HG03097 (cell line): ENCODE data around the gene GRIK4.

ENCODE experiments used
- ATAC-seq: cut with Tn5 transposase; IDR thresholded peaks from one replicate; pipeline ENCODE4 v1.9.1; 2021; ENCODE audit not compliant: unreplicated experiment, low FRiP score

Gene GRIK4

GRCh38 chr11:120958185-120958584 is 446.6 kb downstream of the GRIK4 start:
- no peak for ATAC-seq

GRCh38 chr11:120959189-120959588 is 447.6 kb downstream of the GRIK4 start:
- no peak for ATAC-seq

- no peak for ATAC-seq
Observed at GRCh38 chr11:120964857-120965256, 453.3 kb downstream of the GRIK4 start.

GRCh38 chr11:120966840-120967239 is 455.3 kb downstream of the GRIK4 start:
- no peak for ATAC-seq

- no peak for ATAC-seq
Observed at GRCh38 chr11:120969993-120970392, 458.4 kb downstream of the GRIK4 start.

- ATAC-seq = no peak
Observed at GRCh38 chr11:120971825-120972224, 460.3 kb downstream of the GRIK4 start.

GRCh38 chr11:120972621-120973020 is 461.1 kb downstream of the GRIK4 start:
- no peak for ATAC-seq

GRCh38 chr11:120973501-120973900 is 462.0 kb downstream of the GRIK4 start:
- ATAC-seq = no peak

- ATAC-seq = no peak
Observed at GRCh38 chr11:120974466-120974865, 462.9 kb downstream of the GRIK4 start.

GRCh38 chr11:120974965-120975364 is 463.4 kb downstream of the GRIK4 start:
- ATAC-seq = no peak

- no peak for ATAC-seq
Observed at GRCh38 chr11:120977266-120978137, 466.0 kb downstream of the GRIK4 start.

- ATAC-seq = no peak
Observed at GRCh38 chr11:120978701-120979100, 467.2 kb downstream of the GRIK4 start.

- no peak for ATAC-seq
Observed at GRCh38 chr11:120985718-120986569, 474.4 kb downstream of the GRIK4 start.

- ATAC-seq = no peak
Observed at GRCh38 chr11:120988603-120989002, 477.1 kb downstream of the GRIK4 start.

- no peak for ATAC-seq
Observed at GRCh38 chr11:120991830-120992686, 480.5 kb downstream of the GRIK4 start.

- ATAC-seq = no peak
Observed at GRCh38 chr11:120994091-120994859, 482.7 kb downstream of the GRIK4 start.

GRCh38 chr11:120995184-120995583 is 483.6 kb downstream of the GRIK4 start:
- no peak for ATAC-seq

- no peak for ATAC-seq
Observed at GRCh38 chr11:120996973-120997372, 485.4 kb downstream of the GRIK4 start.

- ATAC-seq = no peak
Observed at GRCh38 chr11:120998581-120998980, 487.0 kb downstream of the GRIK4 start.
